Kidney capillary endothelial cell (primary cell): ENCODE results near the gene ENO1.
A peak's percentile ranks its signal among the peaks of the same experiment; 100 is the strongest.

ENCODE experiments used
- DNase-seq: peaks from one replicate; pipeline ENCODE4 v3.0.0-alpha.2; 2018; ENCODE audit warnings: low spot score

The ENO1 gene

DNA sequence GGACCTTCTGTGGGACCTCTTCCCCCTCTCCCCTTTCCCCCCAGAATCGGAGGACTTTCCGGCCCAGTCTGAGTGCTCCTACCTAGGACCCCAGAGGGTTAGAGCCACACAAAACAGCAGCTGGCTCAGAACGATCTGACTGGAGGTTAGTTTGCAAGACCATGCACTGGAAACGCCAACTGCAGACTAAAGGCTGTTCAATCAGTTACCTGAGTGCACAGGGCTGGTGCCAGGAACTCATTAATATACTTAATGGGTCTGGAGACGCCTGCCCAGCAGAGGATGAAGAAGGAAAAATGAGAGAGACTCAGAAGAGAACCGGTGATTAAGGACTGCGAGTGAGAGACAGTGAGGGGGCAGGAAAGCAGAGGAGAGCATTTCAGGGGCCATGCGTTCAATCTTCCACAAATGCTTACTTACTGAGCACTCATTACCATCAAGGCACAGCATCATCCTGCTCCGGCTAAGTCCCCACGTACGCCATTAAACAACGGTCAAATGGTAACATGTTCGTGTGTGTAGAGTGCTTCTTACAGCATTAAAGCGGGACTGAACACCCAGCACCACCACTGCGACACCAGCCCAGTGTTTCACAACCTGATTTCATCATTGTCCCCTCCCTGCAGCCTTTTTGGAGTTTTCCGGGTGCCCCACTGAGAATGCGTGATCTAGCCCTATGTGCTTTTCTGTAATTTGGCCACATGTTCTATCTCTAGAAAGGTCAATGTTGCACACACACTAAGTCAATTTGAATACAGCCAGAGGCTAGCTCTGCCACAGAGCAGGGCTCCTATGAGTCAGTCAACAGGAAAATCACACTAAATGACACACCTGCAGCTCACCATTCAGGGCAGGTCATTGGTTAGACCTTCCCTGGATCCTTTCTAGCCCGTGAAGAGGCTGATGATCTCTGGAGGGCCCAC lies 7.6 kb downstream of the ENO1 start:
- no peak for DNase-seq

DNA sequence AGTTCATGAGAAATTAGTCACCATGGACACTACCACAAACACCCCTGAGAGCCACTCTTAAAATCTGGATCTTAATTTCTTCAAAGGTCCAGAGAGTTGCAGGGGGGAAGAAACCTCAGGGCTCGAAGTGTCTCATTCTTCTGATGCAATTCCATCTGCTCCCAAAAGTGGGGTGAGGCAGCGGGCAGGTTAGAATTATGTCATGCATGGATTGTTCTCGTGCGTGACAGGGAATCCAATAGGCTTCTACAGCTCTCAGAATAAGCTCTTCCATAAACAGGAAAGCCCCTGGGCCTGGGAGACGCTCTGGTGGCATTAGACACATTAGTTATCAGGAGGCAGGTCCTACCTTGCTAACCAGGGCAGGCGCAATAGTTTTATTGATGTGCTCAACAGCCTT lies 8.4 kb downstream of the ENO1 start:
- DNase-seq = no peak

DNA sequence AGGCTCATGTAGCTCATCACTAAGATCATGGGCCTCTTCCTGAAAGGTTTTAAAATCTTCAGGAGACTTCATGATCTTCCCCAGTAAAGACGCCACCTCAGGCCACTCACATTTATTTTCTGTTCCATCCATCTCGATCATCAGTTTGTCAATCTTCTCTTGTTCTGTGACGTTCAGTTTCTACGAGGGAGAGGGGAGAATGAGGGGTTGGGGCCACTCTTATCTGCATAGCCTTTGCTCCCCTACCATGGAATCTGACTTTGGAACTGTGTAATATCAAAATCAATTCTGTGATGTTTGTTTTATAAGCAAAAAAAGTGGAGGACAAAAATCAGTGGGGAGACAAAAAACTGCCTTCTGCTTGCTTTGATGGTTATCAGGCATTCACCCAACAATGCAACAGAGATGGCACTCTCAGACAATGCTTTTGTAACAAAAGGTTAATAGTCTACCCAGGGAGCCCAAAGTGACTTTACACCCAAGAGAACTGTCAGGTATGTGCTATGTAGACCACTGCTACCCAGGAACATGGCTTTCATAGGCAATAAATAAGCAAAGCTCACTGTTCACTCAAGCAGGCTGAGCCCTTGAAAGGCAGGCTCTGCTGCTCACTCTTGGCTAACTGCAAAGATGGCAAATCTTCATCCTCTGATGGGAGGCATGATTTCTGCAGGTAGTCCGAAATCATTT lies 10.5 kb downstream of the ENO1 start:
- no peak for DNase-seq

DNA sequence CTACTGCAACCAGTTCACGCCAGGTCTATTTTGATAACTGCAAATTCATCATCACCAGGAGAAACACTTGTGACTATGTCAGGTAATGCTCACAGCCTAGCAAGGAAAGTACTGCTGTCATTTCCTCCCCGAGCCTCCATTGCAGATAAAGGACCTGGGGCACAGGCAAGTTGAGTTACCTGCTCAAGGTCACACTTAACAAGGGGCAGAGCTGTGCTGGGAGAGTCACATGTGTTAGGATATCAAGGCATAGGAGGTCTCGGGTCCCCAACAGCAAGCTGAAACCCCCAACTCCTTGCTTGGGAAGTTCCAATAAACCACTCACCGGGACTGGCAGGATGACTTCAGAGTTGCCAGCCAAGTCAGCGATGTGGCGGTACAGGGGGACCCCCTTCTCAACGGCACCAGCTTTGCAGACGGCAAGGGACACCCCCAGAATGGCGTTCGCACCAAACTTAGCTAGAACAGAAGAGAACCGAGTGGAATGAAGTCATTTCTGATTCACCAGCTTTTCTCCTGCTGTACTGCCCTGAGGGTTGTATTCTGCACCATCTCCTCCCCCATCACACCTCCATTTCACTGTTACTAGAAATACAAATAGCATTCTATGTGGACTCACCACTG lies 11.6 kb downstream of the ENO1 start:
- DNase-seq = no peak

DNA sequence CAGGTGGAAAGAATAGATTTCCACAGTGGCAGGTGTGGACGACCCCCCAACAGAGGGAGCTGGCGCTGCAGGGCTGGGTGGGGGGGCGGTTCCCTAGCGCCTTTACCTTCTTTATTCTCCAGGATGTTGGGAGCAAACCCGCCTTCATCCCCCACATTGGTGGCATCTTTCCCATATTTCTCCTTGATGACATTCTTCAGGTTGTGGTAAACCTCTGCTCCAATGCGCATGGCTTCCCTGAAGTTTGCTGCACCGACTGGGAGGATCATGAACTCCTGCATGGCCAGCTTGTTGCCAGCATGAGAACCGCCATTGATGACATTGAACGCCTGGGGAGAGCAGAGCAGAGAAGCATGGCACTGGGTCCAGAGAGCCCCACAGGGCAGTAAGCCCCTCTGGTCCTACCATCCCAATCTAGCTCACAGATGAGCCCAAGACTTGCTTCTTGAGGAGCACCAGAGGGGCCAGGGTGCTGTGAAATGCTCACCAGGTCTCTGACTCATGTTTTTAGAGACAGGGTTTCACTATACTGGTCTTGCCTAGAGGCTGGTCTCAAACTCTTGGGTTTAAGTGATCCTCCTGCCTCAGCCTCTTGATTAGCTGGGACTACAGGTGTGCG lies 12.2 kb downstream of the ENO1 start:
- no peak for DNase-seq

DNA sequence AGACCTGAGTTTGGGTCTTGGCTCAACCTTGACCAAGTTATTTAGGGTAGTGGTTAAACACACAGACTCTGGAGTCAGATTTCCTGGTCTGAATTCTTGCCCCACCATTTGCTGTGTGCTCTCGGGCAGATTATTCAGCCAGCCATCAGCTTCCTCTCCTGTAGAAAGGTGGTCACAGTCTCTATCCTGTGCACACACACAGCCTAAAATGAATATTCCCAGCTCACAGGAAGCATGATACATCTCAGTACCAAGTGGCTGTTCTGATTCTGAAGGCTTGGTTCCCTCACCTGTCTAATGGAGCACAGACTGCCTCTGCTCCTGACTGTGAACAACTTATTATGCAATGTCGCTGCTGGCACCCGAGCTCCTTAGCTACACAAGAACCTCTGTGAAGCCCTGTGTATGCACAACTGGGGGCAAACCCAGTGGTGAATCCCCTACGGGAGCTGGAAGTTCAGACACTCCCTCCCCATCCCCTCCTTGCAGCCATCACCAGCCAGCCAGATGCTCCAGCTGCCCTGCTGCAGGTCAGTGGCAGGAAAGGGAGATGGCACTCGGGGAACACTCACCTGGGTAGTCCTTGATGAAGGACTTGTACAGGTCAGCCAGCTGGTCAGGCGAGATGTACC lies 13.7 kb downstream of the ENO1 start:
- DNase-seq = no peak

DNA sequence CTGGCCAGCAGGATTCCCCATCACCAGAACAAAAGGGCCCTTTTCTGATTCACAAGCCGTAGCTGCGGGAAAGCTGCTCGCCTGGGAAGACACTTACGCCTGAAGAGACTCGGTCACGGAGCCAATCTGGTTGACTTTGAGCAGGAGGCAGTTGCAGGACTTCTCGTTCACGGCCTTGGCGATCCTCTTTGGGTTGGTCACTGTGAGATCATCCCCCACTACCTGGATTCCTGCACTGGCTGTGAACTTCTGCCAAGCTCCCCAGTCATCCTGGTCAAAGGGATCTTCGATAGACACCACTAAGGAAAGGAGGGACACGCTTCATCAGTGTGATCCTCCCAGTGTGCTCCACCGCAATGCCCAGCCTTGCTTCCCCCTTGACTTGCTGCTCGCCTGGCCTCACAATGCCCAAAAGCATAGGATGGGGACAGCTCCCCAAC lies 14.7 kb downstream of the ENO1 start:
- no peak for DNase-seq

DNA sequence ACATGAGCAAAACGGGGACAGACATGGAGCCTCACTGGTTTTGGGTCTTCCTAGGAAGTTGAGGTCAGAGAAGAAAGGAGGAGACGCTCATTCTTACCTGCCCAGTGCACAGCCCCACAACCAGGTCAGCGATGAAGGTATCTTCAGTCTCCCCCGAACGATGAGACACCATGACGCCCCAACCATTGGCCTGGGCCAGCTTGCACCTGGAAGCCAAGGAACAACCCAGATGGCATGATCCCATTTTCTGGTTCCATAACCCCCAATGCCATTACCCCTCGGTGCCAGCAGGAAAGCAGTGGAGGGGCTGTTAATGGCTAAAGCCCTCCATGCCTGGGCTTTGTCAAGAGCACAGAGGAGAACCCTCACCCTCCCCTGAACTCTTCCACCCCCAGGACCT lies 15.3 kb downstream of the ENO1 start:
- DNase-seq = no peak

DNA sequence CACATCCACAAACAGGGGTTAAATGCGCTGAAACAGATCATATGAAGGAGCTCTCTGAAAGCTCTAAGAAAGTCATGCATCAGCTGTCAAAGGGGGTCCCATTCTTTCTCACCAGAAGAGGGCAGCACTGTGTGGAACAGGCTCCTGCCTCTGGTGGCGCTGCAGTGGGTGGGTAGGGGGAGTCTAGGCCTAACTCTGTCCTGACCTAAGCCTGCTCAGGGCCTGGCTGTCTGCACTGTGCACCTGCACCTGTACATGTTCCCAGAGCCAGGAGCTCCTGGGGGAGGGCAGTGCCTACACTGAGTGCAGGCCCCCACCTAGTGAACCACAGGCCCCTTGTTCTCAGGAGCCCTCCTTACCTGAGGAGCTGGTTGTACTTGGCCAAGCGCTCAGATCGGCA lies 16.0 kb downstream of the ENO1 start:
- no peak for DNase-seq

DNA sequence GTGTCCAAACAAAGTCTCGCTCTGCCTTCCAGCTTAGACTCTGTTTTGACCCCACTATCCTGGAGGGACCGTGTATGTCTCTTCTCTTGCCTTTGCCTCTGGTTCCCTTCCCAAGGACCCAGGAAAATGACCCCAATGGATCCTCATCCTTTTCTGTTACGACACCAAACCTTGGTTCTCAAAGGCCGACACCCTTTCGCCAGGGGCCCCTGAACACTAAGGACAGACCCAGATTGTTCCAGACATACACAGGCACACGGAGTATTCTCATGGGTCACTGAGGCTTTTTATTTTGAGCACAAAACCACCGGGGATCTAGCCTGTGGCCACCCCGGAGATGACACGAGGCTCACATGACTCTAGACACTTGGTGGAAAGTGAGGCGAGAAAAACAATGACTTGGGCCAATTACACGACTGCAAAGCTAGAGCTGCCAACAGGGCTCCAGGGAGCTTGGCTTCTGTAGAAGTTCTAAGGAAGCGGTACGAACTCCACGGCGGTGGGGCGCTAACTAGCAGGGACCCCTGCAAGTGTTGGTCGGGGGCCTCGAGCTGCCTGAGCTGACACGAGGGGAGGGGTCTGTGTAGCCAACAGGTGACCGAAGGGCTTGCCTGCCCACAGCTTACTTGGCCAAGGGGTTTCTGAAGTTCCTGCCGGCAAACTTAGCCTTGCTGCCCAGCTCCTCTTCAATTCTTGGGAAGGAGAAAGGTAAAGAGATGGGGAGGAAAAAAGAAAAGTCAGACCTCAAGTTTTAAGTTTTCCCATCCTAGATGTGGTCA lies 17.6 kb downstream of the ENO1 start:
- no peak for DNase-seq

DNA sequence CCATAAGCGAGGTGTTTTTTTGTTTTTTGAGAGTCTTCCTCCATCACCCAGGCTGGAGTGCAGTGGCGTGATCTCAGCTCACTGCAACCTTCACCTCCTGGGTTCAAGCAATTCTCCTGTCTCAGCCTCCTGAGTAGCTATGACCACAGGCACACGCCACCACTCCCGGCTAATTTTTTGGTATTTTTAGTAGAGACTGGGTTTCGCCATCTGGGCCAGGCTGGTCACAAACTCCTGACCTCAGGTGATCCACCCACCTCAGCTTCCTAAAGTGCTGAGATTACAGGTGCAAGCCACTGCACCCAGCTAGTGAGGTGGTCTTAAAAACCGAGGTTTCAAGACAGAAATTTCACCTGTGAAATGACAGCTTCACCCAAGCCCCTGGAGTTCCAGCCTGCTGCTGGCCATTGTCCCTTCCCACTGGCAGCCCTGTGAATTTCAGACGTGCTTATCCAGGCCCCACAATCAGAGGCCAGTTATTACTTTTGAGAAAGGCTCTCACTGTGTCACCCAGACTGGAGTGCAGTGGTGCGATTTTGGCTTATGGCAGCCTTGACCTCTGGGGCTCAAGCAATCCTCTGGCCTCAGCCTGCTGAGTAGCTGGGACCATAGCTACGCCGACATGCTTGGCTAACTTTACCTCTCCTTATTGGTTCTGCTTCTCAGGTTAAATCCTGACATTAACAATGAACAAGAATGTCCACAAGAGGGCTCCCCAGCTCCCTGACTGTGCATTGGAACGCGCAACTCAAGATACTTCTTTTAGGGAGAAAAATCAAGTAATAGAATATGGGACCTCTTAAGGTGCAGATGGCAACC lies 19.4 kb downstream of the ENO1 start:
- DNase-seq = no peak

DNA sequence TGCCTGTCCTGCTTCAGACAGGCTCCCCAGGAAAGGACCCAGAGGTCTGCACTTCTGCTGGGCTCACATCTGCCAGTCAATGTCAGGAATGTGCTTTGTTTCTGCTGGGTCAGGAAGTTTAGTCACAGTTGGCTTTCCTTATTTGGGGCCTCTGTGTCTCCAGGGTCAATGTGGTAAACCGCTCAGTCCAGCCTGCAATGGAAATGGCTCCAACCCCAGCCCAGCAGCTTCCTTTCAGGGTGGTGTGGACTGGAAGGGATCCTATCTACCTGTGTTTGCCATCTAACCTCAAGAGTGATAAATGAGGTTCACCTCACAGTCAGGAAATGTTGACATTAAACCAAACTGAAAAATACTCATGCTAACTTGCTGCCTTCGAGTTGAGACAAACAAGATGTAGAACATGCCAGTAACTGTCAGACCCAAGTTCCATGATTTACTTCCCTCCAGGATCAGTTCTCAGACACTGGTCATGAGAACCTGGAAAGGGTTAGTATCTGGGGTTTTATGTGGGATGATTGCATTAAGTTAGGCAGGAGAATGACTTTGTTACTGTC lies 20.3 kb downstream of the ENO1 start:
- DNase-seq = peak; percentile 96

DNA sequence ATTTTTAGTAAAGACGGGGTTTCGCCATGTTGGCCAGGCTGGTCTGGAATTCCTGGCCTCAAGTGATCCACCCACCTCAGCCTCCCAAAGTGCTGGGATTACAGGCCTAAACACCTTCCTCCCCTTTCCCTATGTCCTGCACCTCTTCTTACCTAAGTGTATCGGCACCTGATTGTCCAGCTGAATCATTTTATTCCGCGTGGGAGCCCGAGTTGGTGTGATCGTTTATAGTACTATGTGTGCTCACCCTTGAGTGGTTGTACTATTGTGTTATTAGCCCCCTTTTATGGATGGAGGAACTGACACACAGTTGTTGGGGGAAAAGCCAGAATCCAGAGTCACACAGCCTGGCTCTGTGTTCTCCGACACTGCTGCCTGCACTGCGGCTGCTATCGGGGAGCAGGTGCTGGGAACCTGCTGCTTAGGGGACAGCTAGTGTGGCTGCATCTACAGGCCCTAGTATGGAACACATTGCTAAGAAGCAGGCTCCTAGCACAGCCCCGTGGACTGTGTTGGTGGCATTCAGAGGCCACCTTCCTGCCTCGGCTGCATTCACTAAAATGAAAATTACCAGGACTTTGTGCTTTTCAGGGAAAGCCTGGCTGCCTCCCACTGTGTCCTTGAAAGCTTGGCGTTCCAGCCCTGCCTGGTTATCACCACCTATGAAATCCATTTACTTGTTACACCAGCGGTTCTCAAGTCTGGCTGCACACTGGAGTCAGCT lies 21.6 kb downstream of the ENO1 start:
- DNase-seq = no peak

DNA sequence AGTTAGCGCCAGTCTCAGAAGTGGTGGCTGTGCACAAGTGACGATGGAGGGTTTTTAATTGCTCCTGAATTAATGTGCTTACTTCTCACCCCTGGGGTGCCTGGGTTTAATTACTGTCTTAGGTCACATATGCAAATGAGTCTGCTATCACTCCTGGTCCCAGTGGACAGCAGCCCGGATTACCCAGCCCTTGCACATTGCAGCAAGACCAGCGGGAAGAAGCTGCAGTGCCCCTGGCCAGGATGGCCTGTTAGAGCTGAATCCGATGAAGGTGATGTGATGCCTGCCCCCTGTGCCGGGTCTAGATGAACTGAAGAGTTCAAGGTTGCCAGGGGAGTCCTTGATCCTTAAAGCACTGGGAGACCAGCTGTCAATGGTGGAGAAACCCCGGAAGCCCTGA lies 24.2 kb downstream of the ENO1 start:
- no peak for DNase-seq

DNA sequence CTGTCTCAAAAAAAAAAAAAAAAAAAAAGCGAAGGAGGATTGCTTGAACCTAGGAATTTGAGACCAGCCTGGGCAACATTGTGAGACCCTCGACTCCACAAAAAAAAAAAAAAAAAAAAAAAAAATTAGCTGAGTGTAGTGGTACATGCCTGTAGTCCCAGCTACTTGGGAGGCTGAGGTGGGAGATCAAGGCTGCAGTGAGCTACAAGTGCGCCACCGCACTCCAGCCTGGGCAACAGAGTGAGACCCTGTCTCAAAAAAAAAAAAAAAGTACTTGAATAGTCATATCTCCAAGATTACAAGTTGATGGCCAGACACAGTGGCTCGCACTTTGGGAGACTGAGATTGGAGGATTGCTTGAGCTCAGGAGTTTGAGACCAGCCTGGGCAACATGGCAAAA lies 27.4 kb downstream of the ENO1 start:
- DNase-seq = no peak

DNA sequence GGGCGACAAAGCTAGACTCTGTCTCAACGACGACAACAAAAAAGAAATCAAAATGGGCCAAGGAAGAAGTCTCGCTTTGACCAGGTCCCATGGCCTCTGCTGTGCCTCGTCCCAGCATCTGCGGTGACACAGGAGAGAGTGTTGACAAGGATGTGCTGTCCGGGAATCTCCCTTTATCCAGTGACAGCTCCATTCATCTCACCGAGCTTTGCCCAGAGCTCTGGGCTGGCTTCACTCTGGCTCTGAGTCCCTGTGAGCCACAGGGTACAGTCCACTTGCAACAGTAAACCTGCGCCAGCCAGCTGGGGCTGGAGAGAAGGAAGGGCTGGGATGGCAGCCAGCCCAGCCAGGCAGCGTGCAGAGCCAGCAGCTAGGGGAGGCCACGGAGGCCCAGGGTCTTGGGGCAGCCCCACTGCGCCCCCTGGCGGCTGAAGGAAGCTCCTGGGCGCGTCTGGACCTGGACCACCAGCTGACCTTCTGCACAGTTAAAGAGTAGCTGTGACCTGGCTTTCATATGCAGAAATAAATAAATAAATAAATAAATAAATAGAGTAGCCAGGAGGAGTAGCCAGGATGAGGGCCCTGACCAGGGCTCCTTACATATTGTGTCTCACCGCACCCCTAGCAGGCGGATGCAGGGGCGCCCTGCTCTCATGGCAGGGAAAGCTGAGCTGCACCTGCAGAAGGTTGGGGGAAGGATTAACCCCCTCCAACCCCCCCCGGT lies 29.7 kb downstream of the ENO1 start:
- DNase-seq = peak; percentile 83

DNA sequence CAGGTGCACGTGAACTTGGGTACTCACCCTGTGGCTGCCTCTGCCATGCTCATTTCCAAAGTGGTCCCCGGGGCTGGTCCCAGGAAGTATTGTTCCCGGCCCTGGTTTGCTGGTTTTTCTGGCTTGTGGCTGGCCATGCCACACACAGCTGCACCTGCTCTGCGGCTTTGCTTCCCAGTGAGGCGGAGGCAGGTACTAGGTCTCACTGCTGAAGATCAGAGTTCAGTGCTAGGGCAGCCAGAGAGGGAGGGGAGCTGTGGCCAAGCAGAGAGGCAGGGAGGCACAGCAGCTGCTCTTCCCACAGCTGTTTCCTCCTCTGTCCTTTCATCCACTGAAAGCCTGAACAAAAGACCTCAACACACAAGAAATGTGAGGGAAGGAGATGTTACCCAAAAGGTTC lies 30.5 kb downstream of the ENO1 start:
- DNase-seq = no peak

DNA sequence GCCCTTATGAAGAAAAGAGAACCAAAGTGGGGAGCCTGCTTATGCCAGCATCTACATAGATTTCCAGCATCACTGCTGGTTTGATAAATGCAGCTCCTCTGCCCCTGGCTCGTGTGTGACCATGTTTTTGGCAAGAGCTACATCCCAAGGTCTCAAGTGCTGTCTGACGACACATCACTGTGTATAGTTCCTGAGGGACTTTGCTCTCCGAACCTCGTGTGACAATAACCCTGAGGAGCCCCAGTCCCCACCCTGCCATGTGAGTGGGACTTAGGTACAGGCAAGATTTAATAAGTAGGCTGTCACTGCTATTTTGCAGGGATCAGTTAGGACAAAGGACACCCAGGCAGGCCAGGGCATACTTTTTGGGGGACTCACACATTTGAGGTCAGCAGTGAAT lies 32.2 kb downstream of the ENO1 start:
- no peak for DNase-seq
